GM12878 (cell line): ENCODE results near the gene DDX31. TPM values are rescaled to one million over a fixed set of nuclear protein-coding genes. Genes with fewer than 3 reads are reported as not detected.

Source experiments
- ATAC-seq: fragments of 200-7000 bp; cut with Tn5 transposase; 3 replicates; pipeline ENCODE4 v1.9.1; 2020; ENCODE audit warnings: mild to moderate bottlenecking, moderate library complexity
- BruUV-seq: library from RNA; stranded (reverse); fragments of 400-500 nt; replicated peaks from 2 replicates; lab custom pipeline; 2021; lab: Mats Ljungman, UMichigan
- CTCF ChIA-PET: fragments of 300-600 bp; sonication (Branson Sonifier 250); formaldehyde crosslinking; extraction: SDS; loops from one replicate; lab custom pipeline; 2021; ENCODE audit warnings: inconsistent platforms; lab: Yijun Ruan, JAX
- POLR2A ChIA-PET: fragments of 350-600 bp; formaldehyde crosslinking; extraction: SDS; loops from one replicate; lab custom pipeline; 2021; ENCODE audit warnings: inconsistent platforms; lab: Charles Lee
- RAD21 ChIA-PET: fragments of 300-600 bp; sonication (Branson Sonifier 250); formaldehyde crosslinking; loops from one replicate; lab custom pipeline; 2023; ENCODE audit warnings: antibody characterized with exemption; ENCODE audit not compliant: unreplicated experiment; lab: Charles Lee
- SMC1A ChIA-PET: fragments of 300-600 bp; sonication (Branson Sonifier 250); formaldehyde crosslinking; loops from one replicate; lab custom pipeline; 2023; ENCODE audit not compliant: unreplicated experiment, uncharacterized antibody; lab: Charles Lee
- DNase-seq: peaks from one replicate; pipeline ENCODE4 v3.0.0-alpha.2; 2011; ENCODE audit warnings: low read depth, low spot score
- FAIRE-seq: peaks from 3 replicates; lab custom pipeline; 2011; peaks lifted over from hg19 to GRCh38; lab: Jason Lieb, UNC
- H2AFZ ChIP-seq: 2 replicates; pipeline ENCODE4 v1.6.0; 2011; ENCODE audit warnings: low read depth, low read length, control low read depth; ENCODE audit not compliant: control insufficient read depth
- H3K27ac ChIP-seq: 2 replicates; pipeline ENCODE4 v1.5.1; 2011; ENCODE audit warnings: control low read depth; ENCODE audit not compliant: control insufficient read depth, insufficient read depth
- H3K27me3 ChIP-seq, 2 experiments: replicated peaks in 1 of 2; 2 replicates each; pipeline versions ENCODE4 v1.6.0 to v1.6.1; 2011; ENCODE audit warnings: low read length in 1 of 2; ENCODE audit not compliant: control insufficient read depth in 2 of 2, insufficient read depth in 2 of 2
- H3K36me3 ChIP-seq, 2 experiments: 2 replicates each; pipeline ENCODE4 v1.5.1; 2011; ENCODE audit warnings: low read length in 1 of 2; ENCODE audit not compliant: control insufficient read depth in 2 of 2, insufficient read depth in 2 of 2
- H3K4me1 ChIP-seq: 2 replicates; pipeline ENCODE4 v1.6.1; 2011; ENCODE audit warnings: mild to moderate bottlenecking, low read length, moderate library complexity, mixed read lengths; ENCODE audit not compliant: control insufficient read depth, insufficient read depth
- H3K4me2 ChIP-seq: 2 replicates; pipeline ENCODE4 v1.6.0; 2011; ENCODE audit warnings: control low read depth; ENCODE audit not compliant: control insufficient read depth, insufficient read depth
- H3K4me3 ChIP-seq: fragments of 200-600 bp; sonication (generic); 2 replicates; pipeline ENCODE4 v1.5.1; 2016
- H3K79me2 ChIP-seq: 2 replicates; pipeline ENCODE4 v1.6.0; 2011; ENCODE audit warnings: low read length; ENCODE audit not compliant: control insufficient read depth, insufficient read depth
- H3K9ac ChIP-seq: 2 replicates; pipeline ENCODE4 v1.8.0; 2011; ENCODE audit warnings: low read length, control low read depth, mixed read lengths; ENCODE audit not compliant: control insufficient read depth, insufficient read depth
- H3K9me3 ChIP-seq: replicated peaks from 3 replicates; pipeline ENCODE4 v1.5.1; 2011; ENCODE audit warnings: mild to moderate bottlenecking, low read length; ENCODE audit not compliant: control insufficient read depth, insufficient read depth
- H4K20me1 ChIP-seq: 2 replicates; pipeline ENCODE4 v1.6.0; 2011; ENCODE audit not compliant: control insufficient read depth, insufficient read depth
- CHD1 ChIP-seq: IDR thresholded peaks from 2 replicates; pipeline ENCODE4 v1.6.1; 2012; ENCODE audit warnings: low read depth, low read length, improper control_type of control experiment
- DPF2 ChIP-seq: fragments of 450-650 bp; IDR thresholded peaks from 2 replicates; pipeline ENCODE4 v1.6.1; 2017; ENCODE audit warnings: mild to moderate bottlenecking
- EP300 ChIP-seq, 2 experiments: fragments of 150-350 bp in 1 of 2; IDR thresholded peaks; 2 replicates each; pipeline ENCODE4 v1.6.1; 2011 to 2012; ENCODE audit warnings: low read depth in 2 of 2, low read length in 2 of 2, borderline replicate concordance in 1 of 2, improper control_type of control experiment in 1 of 2, inconsistent platforms in 1 of 2; ENCODE audit not compliant: control insufficient read depth in 1 of 2
- ETV6 ChIP-seq, 2 experiments: fragments of 450-650 bp in 1 of 2; IDR thresholded peaks in 1 of 2; conservative IDR thresholded peaks in 1 of 2; 2 replicates each; pipeline ENCODE4 v1.6.1; 2014; ENCODE audit warnings: antibody characterized with exemption in 1 of 2, borderline replicate concordance in 1 of 2, low read depth in 1 of 2, mild to moderate bottlenecking in 1 of 2, moderate library complexity in 1 of 2
- GABPA ChIP-seq: IDR thresholded peaks from 2 replicates; pipeline ENCODE4 v1.6.1; 2014; ENCODE audit warnings: antibody characterized with exemption, low read depth, mild to moderate bottlenecking, inconsistent platforms
- HCFC1 ChIP-seq: fragments of 150-350 bp; IDR thresholded peaks from 2 replicates; pipeline ENCODE4 v1.6.1; 2014; ENCODE audit warnings: low read length
- KDM1A ChIP-seq: fragments of 200-600 bp; sonication (generic); IDR thresholded peaks from 2 replicates; pipeline ENCODE4 v1.6.1; 2016; ENCODE audit warnings: borderline replicate concordance
- MYB ChIP-seq: fragments of 150-350 bp; IDR thresholded peaks from 2 replicates; pipeline ENCODE4 v1.6.1; 2014; ENCODE audit warnings: mild to moderate bottlenecking, low read depth, low read length, borderline replicate concordance
- NFYB ChIP-seq: IDR thresholded peaks from 2 replicates; pipeline ENCODE4 v1.6.1; 2011; ENCODE audit warnings: low read depth, mild to moderate bottlenecking, low read length, improper control_type of control experiment, moderate library complexity; ENCODE audit not compliant: insufficient read depth
- SMAD1 ChIP-seq: fragments of 450-650 bp; IDR thresholded peaks from 2 replicates; pipeline ENCODE4 v1.6.1; 2018; ENCODE audit warnings: mild to moderate bottlenecking, low read depth; ENCODE audit not compliant: partially characterized antibody
- ZSCAN29 ChIP-seq: fragments of 450-650 bp; IDR thresholded peaks from 2 replicates; pipeline ENCODE4 v1.6.1; 2017; ENCODE audit warnings: mild to moderate bottlenecking, moderate library complexity
- WGBS: methylation state at CpG from one replicate; pipeline ENCODE4 v1.1.6; 2016; ENCODE audit warnings: low lambda C conversion rate; ENCODE audit not compliant: insufficient replicate concordance, insufficient coverage; ENCODE audit errors: missing lambda C conversion rate; 5-methylcytosine and 5-hydroxymethylcytosine counted together
- in situ Hi-C: fragments of 300-500 bp; cut with MboI; formaldehyde crosslinking; loops from 9 replicates; pipeline ENCODE4 v1.14.3; 2018; ENCODE audit warnings: mixed read lengths
- intact Hi-C: fragments of 100-400 bp; cut with micrococcal nuclease; formaldehyde crosslinking; loops from one replicate; pipeline ENCODE4 v1.14.2; 2022; ENCODE audit not compliant: unreplicated experiment
- polyA plus RNA-seq, 11 experiments: library from polyadenylated mRNA; depleted of rRNA in 4 of 11; unstranded in 6 of 11; stranded (reverse) in 5 of 11; fragments of >200 nt; fragmentation: Nextera tagmentation in 4 of 11; fragmentation: Illumina TruSeq in 1 of 11; extraction: Ambion mirVana in 4 of 11; extraction: Trizol in 1 of 11; gene quantifications; 1 replicate in 1 of 11; 2 replicates in 10 of 11; pipeline versions ENCODE4 v1.2.1 to v1.2.3, GENCODE V29; 2011 to 2016; ENCODE audit warnings: inconsistent platforms in 2 of 11, missing spikeins in 2 of 11, low read depth in 1 of 11
- total RNA-seq, 4 experiments: library from RNA; depleted of rRNA in 3 of 4; stranded (reverse); fragments of >200 nt in 3 of 4; fragmentation: Illumina TruSeq in 1 of 4; extraction: Trizol in 1 of 4; gene quantifications; 2 replicates each; pipeline versions ENCODE4 v1.2.1 to v1.2.3, GENCODE V29; 2013 to 2021
- TF ChIP-seq, protein P1 (sequence below): fragments of 150-350 bp; IDR thresholded peaks from 2 replicates; pipeline ENCODE4 v1.6.1; 2016; ENCODE audit warnings: low read depth, low read length
- TF ChIP-seq, protein P2 (sequence below): fragments of 450-650 bp; formaldehyde crosslinking; IDR thresholded peaks from 2 replicates; pipeline ENCODE4 v1.5.0; 2022; ENCODE audit warnings: mild to moderate bottlenecking, missing genetic modification characterization

Gene DDX31
- total and polyA plus RNA-seq, 10 of the 15 experiments (the other 5 are each of a cell fraction or from before 2014, with no cell fraction given) = 12.1 to 30.8 (median 20.8) TPM

DNA sequence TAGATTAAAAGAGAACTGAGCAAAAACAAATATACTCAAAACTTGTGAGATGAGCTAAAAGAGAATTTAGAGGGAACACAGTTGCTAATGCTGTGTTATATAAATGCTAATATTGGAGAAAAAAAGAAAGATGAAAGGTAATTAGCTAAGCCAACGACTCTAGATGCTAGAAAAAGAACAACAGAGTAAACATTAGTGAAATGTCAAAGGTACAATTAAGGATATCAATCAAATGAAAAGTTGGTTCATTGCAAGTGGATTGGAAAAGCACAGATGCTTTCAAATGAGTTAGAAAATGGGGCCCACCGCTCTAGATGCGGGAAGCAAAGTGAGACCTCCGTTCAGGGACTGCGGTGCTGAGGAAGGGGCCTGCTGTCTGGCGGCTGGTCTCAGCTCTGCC is 105.3 kb downstream of the DDX31 start:
- TF ChIP-seq ZSCAN29 (no peak), MYB (no peak), NFYB (no peak), SMAD1 (no peak), GABPA (no peak), ETV6 (conservative IDR thresholded peaks at IDR 0.05 in 1 of 2, IDR thresholded peaks at IDR 0.05 in 1 of 2; ENCODE audit: borderline replicate concordance in 1 of 2, low read depth in 1 of 2) (no peak), KDM1A (no peak), HCFC1 (no peak), CHD1 (no peak), DPF2 (no peak), EP300 (IDR thresholded peaks at IDR 0.05; ENCODE audit: borderline replicate concordance in 1 of 2, control insufficient read depth in 1 of 2, low read depth in 2 of 2, low read length in 2 of 2) (no peak)
- TF ChIP-seq, protein P1, sequence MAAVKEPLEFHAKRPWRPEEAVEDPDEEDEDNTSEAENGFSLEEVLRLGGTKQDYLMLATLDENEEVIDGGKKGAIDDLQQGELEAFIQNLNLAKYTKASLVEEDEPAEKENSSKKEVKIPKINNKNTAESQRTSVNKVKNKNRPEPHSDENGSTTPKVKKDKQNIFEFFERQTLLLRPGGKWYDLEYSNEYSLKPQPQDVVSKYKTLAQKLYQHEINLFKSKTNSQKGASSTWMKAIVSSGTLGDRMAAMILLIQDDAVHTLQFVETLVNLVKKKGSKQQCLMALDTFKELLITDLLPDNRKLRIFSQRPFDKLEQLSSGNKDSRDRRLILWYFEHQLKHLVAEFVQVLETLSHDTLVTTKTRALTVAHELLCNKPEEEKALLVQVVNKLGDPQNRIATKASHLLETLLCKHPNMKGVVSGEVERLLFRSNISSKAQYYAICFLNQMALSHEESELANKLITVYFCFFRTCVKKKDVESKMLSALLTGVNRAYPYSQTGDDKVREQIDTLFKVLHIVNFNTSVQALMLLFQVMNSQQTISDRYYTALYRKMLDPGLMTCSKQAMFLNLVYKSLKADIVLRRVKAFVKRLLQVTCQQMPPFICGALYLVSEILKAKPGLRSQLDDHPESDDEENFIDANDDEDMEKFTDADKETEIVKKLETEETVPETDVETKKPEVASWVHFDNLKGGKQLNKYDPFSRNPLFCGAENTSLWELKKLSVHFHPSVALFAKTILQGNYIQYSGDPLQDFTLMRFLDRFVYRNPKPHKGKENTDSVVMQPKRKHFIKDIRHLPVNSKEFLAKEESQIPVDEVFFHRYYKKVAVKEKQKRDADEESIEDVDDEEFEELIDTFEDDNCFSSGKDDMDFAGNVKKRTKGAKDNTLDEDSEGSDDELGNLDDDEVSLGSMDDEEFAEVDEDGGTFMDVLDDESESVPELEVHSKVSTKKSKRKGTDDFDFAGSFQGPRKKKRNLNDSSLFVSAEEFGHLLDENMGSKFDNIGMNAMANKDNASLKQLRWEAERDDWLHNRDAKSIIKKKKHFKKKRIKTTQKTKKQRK = no peak
- TF ChIP-seq, protein P2, sequence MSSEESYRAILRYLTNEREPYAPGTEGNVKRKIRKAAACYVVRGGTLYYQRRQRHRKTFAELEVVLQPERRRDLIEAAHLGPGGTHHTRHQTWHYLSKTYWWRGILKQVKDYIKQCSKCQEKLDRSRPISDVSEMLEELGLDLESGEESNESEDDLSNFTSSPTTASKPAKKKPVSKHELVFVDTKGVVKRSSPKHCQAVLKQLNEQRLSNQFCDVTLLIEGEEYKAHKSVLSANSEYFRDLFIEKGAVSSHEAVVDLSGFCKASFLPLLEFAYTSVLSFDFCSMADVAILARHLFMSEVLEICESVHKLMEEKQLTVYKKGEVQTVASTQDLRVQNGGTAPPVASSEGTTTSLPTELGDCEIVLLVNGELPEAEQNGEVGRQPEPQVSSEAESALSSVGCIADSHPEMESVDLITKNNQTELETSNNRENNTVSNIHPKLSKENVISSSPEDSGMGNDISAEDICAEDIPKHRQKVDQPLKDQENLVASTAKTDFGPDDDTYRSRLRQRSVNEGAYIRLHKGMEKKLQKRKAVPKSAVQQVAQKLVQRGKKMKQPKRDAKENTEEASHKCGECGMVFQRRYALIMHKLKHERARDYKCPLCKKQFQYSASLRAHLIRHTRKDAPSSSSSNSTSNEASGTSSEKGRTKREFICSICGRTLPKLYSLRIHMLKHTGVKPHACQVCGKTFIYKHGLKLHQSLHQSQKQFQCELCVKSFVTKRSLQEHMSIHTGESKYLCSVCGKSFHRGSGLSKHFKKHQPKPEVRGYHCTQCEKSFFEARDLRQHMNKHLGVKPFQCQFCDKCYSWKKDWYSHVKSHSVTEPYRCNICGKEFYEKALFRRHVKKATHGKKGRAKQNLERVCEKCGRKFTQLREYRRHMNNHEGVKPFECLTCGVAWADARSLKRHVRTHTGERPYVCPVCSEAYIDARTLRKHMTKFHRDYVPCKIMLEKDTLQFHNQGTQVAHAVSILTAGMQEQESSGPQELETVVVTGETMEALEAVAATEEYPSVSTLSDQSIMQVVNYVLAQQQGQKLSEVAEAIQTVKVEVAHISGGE (CRISPR knock-in tag) = no peak
- ChIA-PET SMC1A (no interaction called here), CTCF (no interaction called here), RAD21 (no interaction called here), POLR2A (no interaction called here)
- Histone ChIP-seq H3K36me3 (no peaks in the 10 kb centered on the region), H3K27ac (no peak overlapping the region), H3K9me3 (no peaks in the 10 kb centered on the region), H2AFZ (no peak overlapping the region), H3K4me1 (no peaks in the 10 kb centered on the region), H3K79me2 (no peaks in the 10 kb centered on the region), H3K27me3 (peaks cover 0 to 3% of the 10 kb centered on the region in 2 experiments; a peak in 2 of 4 replicates), H4K20me1 (no peaks in the 10 kb centered on the region), H3K4me3 (no peak overlapping the region), H3K9ac (no peak overlapping the region), H3K4me2 (no peak overlapping the region)
- no peak for DNase-seq
- in situ Hi-C loops = no loop called here
- no peak for ATAC-seq
- WGBS = 57% methylated on average over 6 of the region's 6 CpGs
- BruUV-seq = no TSS peak
- intact Hi-C loops = no loop called here
- no peak for FAIRE-seq
